ENCODE results near the gene RNASET2. TPM values are rescaled to one million over a fixed set of nuclear protein-coding genes. Genes with fewer than 3 reads are reported as not detected.

The RNASET2 gene
- total and polyA plus RNA-seq, 2 of the 13 experiments (the other 11 are each of a cell fraction or from before 2014, with no cell fraction given) = 44.6 to 597 TPM

- TF ChIP-seq PLSCR1 (CRISPR knock-in tag; IDR thresholded peaks at IDR 0.05; ENCODE audit: borderline replicate concordance) (no peak), ZNF326 (CRISPR knock-in tag; IDR thresholded peaks at IDR 0.05; ENCODE audit: borderline replicate concordance) (no peak), THYN1 (CRISPR knock-in tag; IDR thresholded peaks at IDR 0.05; ENCODE audit: borderline replicate concordance, low read depth) (no peak), ZNF616 (CRISPR knock-in tag; IDR thresholded peaks at IDR 0.05; ENCODE audit: low read depth) (no peak; the same call in 1 of the 2 replicates), ZNF207 (IDR thresholded peaks at IDR 0.05; ENCODE audit: borderline replicate concordance) (no peak), SOX13 (IDR thresholded peaks at IDR 0.05) (no peak), SOX13 (CRISPR knock-in tag; conservative IDR thresholded peaks at IDR 0.05 in 1 of 2, IDR thresholded peaks at IDR 0.05 in 1 of 2) (no peak), ZNF773 (CRISPR knock-in tag; IDR thresholded peaks at IDR 0.05; ENCODE audit: borderline replicate concordance) (no peak), ZNF687 (CRISPR knock-in tag; IDR thresholded peaks at IDR 0.05) (peak; percentile 64), KLF16 (CRISPR knock-in tag; IDR thresholded peaks at IDR 0.05) (0 out of 4 replicates have a peak, but pooled peaks of 1 of the 2 experiments have one; percentile 62), ARNT2 (CRISPR knock-in tag; IDR thresholded peaks at IDR 0.05; ENCODE audit: low read depth) (no peak), MTA1 (CRISPR knock-in tag; IDR thresholded peaks at IDR 0.05; ENCODE audit: borderline replicate concordance) (no peak), ZNF670 (CRISPR knock-in tag; IDR thresholded peaks at IDR 0.05; ENCODE audit: borderline replicate concordance) (no peak), SNRNP70 (IDR thresholded peaks at IDR 0.05; ENCODE audit: low read depth, low read length) (no peak), ZNF253 (CRISPR knock-in tag; IDR thresholded peaks at IDR 0.05; ENCODE audit: borderline replicate concordance) (no peak), CEBPG (CRISPR knock-in tag; IDR thresholded peaks at IDR 0.05) (no peak), FOXC1 (CRISPR knock-in tag; IDR thresholded peaks at IDR 0.05; ENCODE audit: borderline replicate concordance) (no peak), HMG20A (CRISPR knock-in tag; IDR thresholded peaks at IDR 0.05; ENCODE audit: borderline replicate concordance) (no peak), ZNF775 (CRISPR knock-in tag; IDR thresholded peaks at IDR 0.05; ENCODE audit: borderline replicate concordance) (no peak), SPEN (CRISPR knock-in tag; IDR thresholded peaks at IDR 0.05; ENCODE audit: low read depth) (no peak; the same call in 1 of the 2 replicates), MXI1 (IDR thresholded peaks at IDR 0.05; ENCODE audit: borderline replicate concordance, low read depth, low read length) (no peak), ZNF256 (CRISPR knock-in tag; conservative IDR thresholded peaks at IDR 0.05) (no peak), ZFYVE20 (CRISPR knock-in tag; IDR thresholded peaks at IDR 0.05; ENCODE audit: borderline replicate concordance, low read depth) (0 out of 2 replicates have a peak, but pooled peaks have one; percentile 46), ZNF362 (CRISPR knock-in tag; IDR thresholded peaks at IDR 0.05; ENCODE audit: borderline replicate concordance) (no peak)
Observed at GRCh38 chr6:166955121-166955864, 1.1 kb downstream of the RNASET2 start (continued).

Measured in HepG2 (cell line).